HG02623 (cell line): ENCODE data around the gene WDFY2.
"Not testable (repeated sequence)": the region's sequence is repeated elsewhere in the genome, so short reads cannot be mapped to it uniquely, and the experiment has no call there.

ENCODE experiments used
- ATAC-seq: cut with Tn5 transposase; IDR thresholded peaks from one replicate; pipeline ENCODE4 v1.9.1; 2021; ENCODE audit warnings: moderate library complexity; ENCODE audit not compliant: unreplicated experiment

WDFY2 gene

GRCh38 chr13:51663973-51664957 is 80.0 kb downstream of the WDFY2 start:
- ATAC-seq, result no peak

GRCh38 chr13:51665456-51665855 is 81.2 kb downstream of the WDFY2 start:
- ATAC-seq, result no peak

GRCh38 chr13:51666374-51666773 is 82.1 kb downstream of the WDFY2 start:
- no peak for ATAC-seq

- ATAC-seq, result no peak
Measured at GRCh38 chr13:51666839-51667238, 82.6 kb downstream of the WDFY2 start.

DNA sequence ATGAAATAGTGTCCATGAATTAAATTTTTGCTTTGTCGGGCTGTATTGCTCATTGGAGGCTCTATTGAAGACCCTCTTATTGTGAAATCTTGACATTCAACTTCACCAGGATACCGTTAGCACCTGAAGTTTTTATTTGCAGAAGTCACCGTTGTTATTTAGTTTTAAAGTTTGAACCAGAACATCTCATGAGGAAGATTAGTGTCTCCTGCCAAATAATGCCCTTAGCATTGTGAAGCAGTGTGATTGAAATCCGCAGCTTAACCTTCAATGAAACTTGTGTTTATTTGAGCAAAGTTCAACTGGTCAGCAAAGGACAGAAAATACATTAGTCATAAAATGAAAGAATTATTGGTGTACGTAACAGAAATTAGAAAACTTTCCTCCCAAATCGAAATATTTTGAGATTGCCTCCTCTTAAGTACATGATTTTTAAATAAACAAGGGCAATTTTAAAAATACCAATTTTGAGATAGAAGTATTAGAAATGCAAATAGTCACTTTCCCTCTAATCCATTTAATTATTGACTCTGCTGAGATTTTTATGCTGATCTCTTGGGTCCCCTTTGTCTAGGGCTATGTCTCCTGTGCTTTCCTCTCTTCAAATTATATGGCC is 84.4 kb downstream of the WDFY2 start:
- no peak for ATAC-seq

GRCh38 chr13:51673165-51673564 is 88.9 kb downstream of the WDFY2 start:
- no peak for ATAC-seq

GRCh38 chr13:51674276-51674675 is 90.0 kb downstream of the WDFY2 start:
- no peak for ATAC-seq

DNA sequence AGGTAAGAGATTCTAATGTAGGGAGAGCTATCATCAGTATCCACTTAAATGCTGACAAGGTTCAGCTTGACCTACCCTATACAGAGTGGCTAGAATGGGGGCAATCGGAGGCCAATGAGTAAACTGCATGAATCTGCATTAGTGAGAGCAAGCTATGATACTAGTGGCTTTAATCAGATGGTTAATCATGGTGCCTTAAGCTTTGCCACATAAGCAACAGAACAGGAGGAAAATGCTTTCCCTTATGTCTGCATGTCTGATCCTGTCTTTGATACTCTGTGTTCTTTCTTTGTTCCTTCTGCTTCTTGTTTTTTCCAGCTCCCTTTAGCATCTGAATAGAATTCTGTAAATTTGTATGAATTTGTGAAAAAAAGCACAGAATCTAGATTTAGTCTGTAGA is 91.1 kb downstream of the WDFY2 start:
- ATAC-seq, result no peak

GRCh38 chr13:51675877-51676276 is 91.6 kb downstream of the WDFY2 start:
- no peak for ATAC-seq

DNA sequence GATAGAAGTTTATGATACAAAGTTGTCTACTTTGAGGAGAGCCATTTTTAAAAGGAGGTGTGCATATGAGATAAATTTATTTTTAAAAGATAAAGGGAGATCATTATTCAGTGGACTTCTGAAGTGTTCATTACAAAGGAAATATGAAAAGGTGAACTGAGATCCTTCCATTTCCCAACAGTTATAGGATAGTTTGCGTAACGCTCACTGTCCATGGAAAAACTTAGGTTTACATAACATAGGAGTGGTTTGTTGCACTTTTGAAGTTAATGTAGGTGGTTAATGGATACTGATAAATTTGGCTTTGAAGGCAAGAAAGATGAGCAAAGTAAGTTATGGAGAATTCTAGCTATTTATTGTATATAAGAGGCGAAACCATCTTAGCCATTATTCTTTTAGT is 92.5 kb downstream of the WDFY2 start:
- ATAC-seq, result no peak

DNA sequence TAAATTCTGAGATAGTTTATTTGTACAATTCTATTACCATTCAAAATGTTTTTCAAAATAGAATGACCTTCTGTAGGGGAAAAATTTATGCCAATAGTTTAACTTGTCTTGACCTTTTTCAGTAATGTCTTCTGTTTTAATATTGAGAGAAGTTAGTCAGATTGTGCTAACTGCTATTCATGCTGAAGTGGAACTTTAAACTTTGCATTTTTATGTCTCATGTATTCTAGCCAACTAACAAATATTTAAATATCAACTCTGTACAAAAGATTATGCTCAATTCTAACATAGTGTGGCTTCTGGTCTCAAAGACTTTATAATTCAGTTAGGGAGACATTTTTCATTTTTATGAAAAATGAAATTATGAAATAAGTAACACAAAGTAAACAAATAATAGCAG is 94.2 kb downstream of the WDFY2 start:
- ATAC-seq, result no peak

DNA sequence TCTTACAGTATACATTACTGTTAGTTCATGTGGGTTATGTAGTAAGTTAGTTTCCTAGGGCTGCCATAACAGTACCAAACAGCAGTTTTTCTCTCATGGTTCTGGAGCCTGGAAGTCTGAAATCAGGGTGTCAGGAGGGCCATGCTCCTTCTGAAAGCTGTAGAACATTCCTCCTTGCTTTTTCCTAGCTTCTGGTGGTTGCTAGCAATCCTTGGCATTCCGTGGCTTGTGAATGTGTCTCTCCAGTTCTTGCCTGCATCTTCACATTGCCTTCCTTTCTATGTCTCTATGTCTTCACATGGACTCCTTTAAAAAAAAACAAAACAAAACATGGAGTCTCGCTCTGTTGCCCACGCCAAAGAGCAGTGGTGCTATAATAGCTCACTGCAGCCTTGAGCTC is 95.4 kb downstream of the WDFY2 start:
- ATAC-seq, result no peak

- ATAC-seq, result no peak
Measured at GRCh38 chr13:51681037-51681678, 96.9 kb downstream of the WDFY2 start.

- no peak for ATAC-seq
Measured at GRCh38 chr13:51682686-51683085, 98.4 kb downstream of the WDFY2 start.

GRCh38 chr13:51683597-51683996 is 99.3 kb downstream of the WDFY2 start:
- ATAC-seq, result no peak

DNA sequence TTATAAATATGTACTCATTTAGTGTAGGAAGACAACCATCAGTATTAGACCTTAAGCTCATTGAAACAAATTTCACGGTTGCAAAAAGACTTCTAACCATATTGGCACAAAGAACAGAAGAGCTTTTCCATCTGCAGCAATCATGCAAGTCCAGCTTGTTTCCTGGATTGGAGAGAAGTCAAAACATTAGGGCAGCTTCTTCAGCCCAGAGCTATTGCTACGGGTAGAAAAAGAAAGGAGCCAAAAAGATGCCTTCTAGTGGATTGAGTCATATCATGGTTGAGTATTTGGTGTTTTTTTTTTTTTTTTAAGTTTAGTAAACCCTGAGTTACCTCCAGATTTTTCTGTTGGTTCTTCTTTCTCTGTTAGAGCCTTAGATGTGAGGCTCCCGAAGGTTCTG is 99.8 kb downstream of the WDFY2 start:
- no peak for ATAC-seq

DNA sequence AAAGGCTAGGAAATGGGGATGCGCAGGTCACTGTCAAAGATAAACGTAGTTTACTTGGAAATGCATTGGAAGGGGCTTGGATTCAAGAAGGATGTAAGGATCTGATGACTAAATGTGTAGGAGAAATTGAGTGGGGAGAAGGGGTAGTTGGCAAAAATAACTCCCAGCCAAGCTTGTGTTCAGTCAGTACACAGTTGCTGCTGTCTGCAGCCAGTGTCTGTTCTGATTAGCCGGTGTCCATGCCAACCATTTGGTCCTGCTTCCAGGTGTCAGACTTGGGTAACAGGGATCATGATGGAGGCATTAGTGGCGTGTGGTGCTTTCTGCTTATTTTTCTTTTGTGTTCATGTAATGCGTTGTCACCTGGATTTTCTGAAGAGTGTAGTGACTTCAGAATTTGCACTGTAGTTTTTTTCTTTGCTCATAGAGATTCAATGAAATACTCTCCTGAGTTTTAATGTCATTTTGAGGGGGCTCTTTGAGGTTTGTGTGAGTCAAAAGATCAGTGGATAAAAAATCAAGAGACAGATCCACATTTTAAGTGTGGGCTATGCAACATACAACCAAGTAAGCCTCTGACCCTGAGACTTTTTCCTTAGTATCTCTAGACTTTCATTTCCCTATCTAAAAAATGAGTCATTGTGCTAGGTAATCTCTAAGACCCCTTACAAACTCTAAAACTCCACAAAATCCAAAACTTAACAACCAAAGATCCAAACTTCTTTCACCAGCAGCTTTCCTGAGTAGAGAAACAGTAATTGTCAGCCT is 103.9 kb downstream of the WDFY2 start:
- ATAC-seq, result no peak

GRCh38 chr13:51688937-51689662 is 104.8 kb downstream of the WDFY2 start:
- no peak for ATAC-seq

- ATAC-seq, result no peak
Measured at GRCh38 chr13:51689663-51689996, 105.4 kb downstream of the WDFY2 start.

DNA sequence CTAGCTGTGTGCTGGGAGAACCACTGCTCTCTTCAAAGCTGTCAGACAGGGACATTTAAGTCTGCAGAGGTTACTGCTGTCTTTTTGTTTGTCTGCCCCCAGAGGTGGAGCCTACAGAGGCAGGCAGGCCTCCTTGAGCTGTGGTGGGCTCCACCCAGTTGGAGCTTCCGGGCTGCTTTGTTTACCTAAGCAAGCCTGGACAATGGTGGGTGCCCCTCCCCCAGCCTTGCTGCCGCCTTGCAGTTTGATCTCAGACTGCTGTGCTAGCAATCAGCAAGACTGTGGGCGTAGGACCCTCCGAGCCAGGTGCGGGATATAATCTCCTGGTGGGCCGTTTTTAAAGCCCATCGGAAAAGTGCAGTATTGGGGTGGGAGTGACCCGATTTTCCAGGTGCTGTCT is 111.4 kb downstream of the WDFY2 start:
- not testable (repeated sequence) for ATAC-seq

DNA sequence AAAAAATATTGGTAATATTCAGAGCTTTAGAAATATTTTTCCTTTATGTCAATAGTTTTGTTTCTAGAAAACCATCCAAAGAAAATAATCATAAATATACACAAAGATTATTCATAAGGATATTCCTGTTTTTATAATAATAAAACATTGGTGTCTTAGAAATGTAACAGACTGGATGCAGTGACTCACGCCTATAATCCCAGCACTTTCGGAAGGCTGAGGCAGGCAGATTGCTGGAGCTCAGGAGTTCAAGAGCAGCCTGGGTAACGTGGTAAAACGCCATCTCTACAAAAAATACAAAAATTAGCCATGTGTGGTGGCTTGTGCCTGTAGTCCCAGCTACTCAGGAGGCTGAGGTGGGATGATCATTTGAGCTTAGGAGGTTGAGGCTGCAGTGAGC is 112.9 kb downstream of the WDFY2 start:
- no peak for ATAC-seq
